IMR-90 (cell line): ENCODE results near the gene PABPC1L. TPM values are rescaled to one million over a fixed set of nuclear protein-coding genes. Genes with fewer than 3 reads are reported as not detected.

Experiments
- ATAC-seq: fragments of 200-7000 bp; cut with Tn5 transposase; 2 replicates; pipeline ENCODE4 v1.9.1; 2020; ENCODE audit warnings: low read depth, mild to moderate bottlenecking, moderate library complexity
- BruUV-seq: library from RNA; stranded (reverse); fragments of 400-500 nt; replicated peaks from 2 replicates; lab custom pipeline; 2021; lab: Mats Ljungman, UMichigan
- CTCF ChIA-PET: fragments of 300-600 bp; formaldehyde crosslinking; extraction: SDS; loops from one replicate; lab custom pipeline; 2021; ENCODE audit warnings: antibody characterized with exemption; lab: Yijun Ruan, JAX
- POLR2A ChIA-PET: fragments of 300-600 bp; sonication (Branson Sonifier 250); formaldehyde crosslinking; loops from one replicate; lab custom pipeline; 2022; ENCODE audit warnings: antibody characterized with exemption; ENCODE audit not compliant: unreplicated experiment; lab: Charles Lee
- DNase-seq: peaks from one replicate; pipeline ENCODE4 v3.0.0; 2013
- H2AFZ ChIP-seq: replicated peaks from 2 replicates; pipeline ENCODE3; 2013; ENCODE audit warnings: low read length, mild to moderate bottlenecking; ENCODE audit not compliant: poor library complexity
- H2AK5ac ChIP-seq: 2 replicates; pipeline ENCODE4 v1.6.1; 2013; ENCODE audit warnings: low read depth, low read length, inconsistent platforms
- H2AK9ac ChIP-seq: replicated peaks from 2 replicates; pipeline ENCODE3; 2013; ENCODE audit warnings: mild to moderate bottlenecking, low read depth, low read length, moderate library complexity; ENCODE audit not compliant: poor library complexity
- H2BK120ac ChIP-seq: 2 replicates; pipeline ENCODE4 v1.6.1; 2013; ENCODE audit warnings: low read depth, low read length, inconsistent platforms
- H2BK15ac ChIP-seq: 3 replicates; pipeline ENCODE4 v1.6.1; 2013; ENCODE audit warnings: low read depth, low read length, inconsistent platforms
- H2BK20ac ChIP-seq: 2 replicates; pipeline ENCODE4 v1.6.1; 2013; ENCODE audit warnings: low read depth, mild to moderate bottlenecking, inconsistent platforms, low read length, moderate library complexity
- H2BK5ac ChIP-seq: 2 replicates; pipeline ENCODE4 v1.6.1; 2013; ENCODE audit warnings: mild to moderate bottlenecking, low read depth, low read length, inconsistent platforms; ENCODE audit not compliant: poor library complexity, severe bottlenecking
- H3K14ac ChIP-seq: replicated peaks from 2 replicates; pipeline ENCODE4 v1.6.1; 2013; ENCODE audit warnings: low read depth, low read length, inconsistent platforms
- H3K18ac ChIP-seq: 2 replicates; pipeline ENCODE4 v1.6.1; 2013; ENCODE audit warnings: low read depth, low read length, control low read depth
- H3K23ac ChIP-seq: 2 replicates; pipeline ENCODE4 v1.6.1; 2013; ENCODE audit warnings: low read depth, low read length, inconsistent platforms
- H3K27ac ChIP-seq: 2 replicates; pipeline ENCODE4 v1.5.1; 2013; ENCODE audit warnings: mild to moderate bottlenecking, control low read depth, low read length; ENCODE audit not compliant: insufficient read depth
- H3K27me3 ChIP-seq: 2 replicates; pipeline ENCODE4 v1.6.1; 2013; ENCODE audit warnings: low read length; ENCODE audit not compliant: control insufficient read depth, insufficient read depth
- H3K36me3 ChIP-seq: 2 replicates; pipeline ENCODE4 v1.6.1; 2013; ENCODE audit warnings: low read length, mixed read lengths; ENCODE audit not compliant: control insufficient read depth, insufficient read depth
- H3K4ac ChIP-seq: 2 replicates; pipeline ENCODE4 v1.6.1; 2013; ENCODE audit warnings: low read depth, low read length, inconsistent platforms
- H3K4me1 ChIP-seq: 2 replicates; pipeline ENCODE4 v1.6.1; 2013; ENCODE audit warnings: low read length, mixed read lengths; ENCODE audit not compliant: control insufficient read depth, insufficient read depth
- H3K4me2 ChIP-seq: 2 replicates; pipeline ENCODE4 v1.6.1; 2013; ENCODE audit warnings: low read depth, mild to moderate bottlenecking, control low read depth, low read length, moderate library complexity
- H3K4me3 ChIP-seq: 2 replicates; pipeline ENCODE4 v1.5.1; 2013; ENCODE audit warnings: low read depth, mild to moderate bottlenecking, control low read depth, low read length, moderate library complexity; ENCODE audit not compliant: insufficient read depth
- H3K56ac ChIP-seq: 2 replicates; pipeline ENCODE4 v1.6.1; 2013; ENCODE audit warnings: low read length, inconsistent platforms; ENCODE audit not compliant: insufficient read depth; ENCODE audit errors: extremely low read depth
- H3K79me1 ChIP-seq, 2 experiments: 2 replicates each; pipeline ENCODE4 v1.6.1; 2013; ENCODE audit warnings: low read length in 2 of 2, inconsistent platforms in 1 of 2, low read depth in 1 of 2
- H3K9ac ChIP-seq: 2 replicates; pipeline ENCODE4 v1.6.1; 2013; ENCODE audit warnings: low read depth, low read length, control low read depth
- H3K9me1 ChIP-seq: 2 replicates; pipeline ENCODE4 v1.6.1; 2013; ENCODE audit warnings: low read length, inconsistent platforms; ENCODE audit not compliant: insufficient read depth
- H3K9me3 ChIP-seq: 2 replicates; pipeline ENCODE4 v1.6.1; 2013; ENCODE audit warnings: low read length; ENCODE audit not compliant: control insufficient read depth, insufficient read depth
- H4K20me1 ChIP-seq: 2 replicates; pipeline ENCODE4 v1.6.1; 2013; ENCODE audit warnings: low read length, inconsistent platforms; ENCODE audit not compliant: insufficient read depth
- H4K5ac ChIP-seq: 2 replicates; pipeline ENCODE4 v1.6.1; 2013; ENCODE audit warnings: mild to moderate bottlenecking, low read depth, low read length, control low read depth
- H4K8ac ChIP-seq, 2 experiments: 2 replicates each; pipeline ENCODE4 v1.6.1; 2013; ENCODE audit warnings: low read depth in 2 of 2, low read length in 2 of 2, control low read depth in 1 of 2, inconsistent platforms in 1 of 2
- H4K91ac ChIP-seq: 2 replicates; pipeline ENCODE4 v1.6.1; 2013; ENCODE audit warnings: low read depth, low read length, inconsistent platforms; ENCODE audit not compliant: insufficient read depth
- BHLHE40 ChIP-seq: fragments of 150-350 bp; IDR thresholded peaks from 2 replicates; pipeline ENCODE4 v1.6.1; 2016; ENCODE audit warnings: mild to moderate bottlenecking, low read depth, low read length
- CEBPB ChIP-seq: IDR thresholded peaks from 2 replicates; pipeline ENCODE4 v1.6.1; 2012; ENCODE audit warnings: low read depth, low read length, improper control_type of control experiment
- CHD1 ChIP-seq: IDR thresholded peaks from 2 replicates; pipeline ENCODE4 v1.6.1; 2012; ENCODE audit warnings: low read depth, low read length, improper control_type of control experiment
- FOS ChIP-seq: fragments of 150-350 bp; IDR thresholded peaks from 2 replicates; pipeline ENCODE4 v1.6.1; 2016; ENCODE audit warnings: low read depth, low read length
- MAFK ChIP-seq: IDR thresholded peaks from 2 replicates; pipeline ENCODE4 v1.6.1; 2012; ENCODE audit warnings: low read depth, low read length, improper control_type of control experiment
- MAZ ChIP-seq: IDR thresholded peaks from 2 replicates; pipeline ENCODE4 v1.6.1; 2012; ENCODE audit warnings: low read depth, mild to moderate bottlenecking, low read length, improper control_type of control experiment, moderate library complexity, borderline replicate concordance
- MXI1 ChIP-seq: IDR thresholded peaks from 2 replicates; pipeline ENCODE4 v1.6.1; 2012; ENCODE audit warnings: low read depth, mild to moderate bottlenecking, low read length, moderate library complexity, borderline replicate concordance
- NFE2L2 ChIP-seq: fragments of 150-350 bp; IDR thresholded peaks from 2 replicates; pipeline ENCODE4 v1.6.1; 2016; ENCODE audit warnings: low read depth, mild to moderate bottlenecking, low read length
- POLR2A ChIP-seq: IDR thresholded peaks from 2 replicates; pipeline ENCODE4 v1.6.1; 2012; ENCODE audit warnings: mild to moderate bottlenecking, low read depth, low read length
- RAD21 ChIP-seq: IDR thresholded peaks from 2 replicates; pipeline ENCODE4 v1.6.1; 2012; ENCODE audit warnings: low read length, improper control_type of control experiment
- RCOR1 ChIP-seq: IDR thresholded peaks from 2 replicates; pipeline ENCODE4 v1.6.1; 2012; ENCODE audit warnings: mild to moderate bottlenecking, low read length, improper control_type of control experiment; ENCODE audit not compliant: insufficient replicate concordance
- RFX5 ChIP-seq: IDR thresholded peaks from 2 replicates; pipeline ENCODE4 v1.8.0; 2012; ENCODE audit warnings: low read depth, mild to moderate bottlenecking, low read length, moderate library complexity
- SMC3 ChIP-seq: fragments of 150-350 bp; IDR thresholded peaks from 2 replicates; pipeline ENCODE4 v1.6.1; 2016; ENCODE audit warnings: low read depth, mild to moderate bottlenecking, antibody characterized with exemption, low read length, moderate library complexity
- WGBS, 2 experiments: methylation state at CpG; one replicate each; pipeline versions ENCODE4 v1.1.5 to v1.1.7; 2013; ENCODE audit warnings: missing lambda C conversion rate in 2 of 2; ENCODE audit not compliant: insufficient read length in 1 of 2; ENCODE audit errors: extremely low coverage in 2 of 2; 5-methylcytosine and 5-hydroxymethylcytosine counted together
- dilution Hi-C: fragments of 300-500 bp; cut with HindIII; formaldehyde crosslinking; loops from one replicate; pipeline ENCODE4 v1.14.3; 2018; ENCODE audit warnings: low sequenced_read_pairs; ENCODE audit not compliant: unreplicated experiment
- in situ Hi-C: fragments of 300-500 bp; cut with MboI; formaldehyde crosslinking; loops from 3 replicates; pipeline ENCODE4 v1.14.3; 2019; ENCODE audit warnings: low sequenced_read_pairs, inconsistent platforms, mixed read lengths
- intact Hi-C: fragments of 100-400 bp; cut with micrococcal nuclease; formaldehyde crosslinking; loops from 2 replicates; pipeline ENCODE4 v1.10.0; 2022
- polyA plus RNA-seq, 3 experiments: library from polyadenylated mRNA; depleted of rRNA; stranded (reverse); fragments of >200 nt; gene quantifications; 2 replicates each; pipeline ENCODE4 v1.2.3, GENCODE V29; 2012; ENCODE audit warnings: low replicate concordance in 1 of 3
- total RNA-seq: library from RNA; depleted of rRNA; stranded (reverse); fragments of >200 nt; gene quantifications from 2 replicates; pipeline ENCODE4 v1.2.3, GENCODE V29; 2012
- TF ChIP-seq, protein P1 (sequence below): conservative IDR thresholded peaks from 2 replicates; pipeline ENCODE4 v1.5.1; 2012; ENCODE audit warnings: mild to moderate bottlenecking, low read depth, low read length, improper control_type of control experiment
- TF ChIP-seq, protein P2 (sequence below): fragments of 150-350 bp; IDR thresholded peaks from 2 replicates; pipeline ENCODE4 v1.6.1; 2016; ENCODE audit warnings: low read depth, mild to moderate bottlenecking, low read length, moderate library complexity, borderline replicate concordance
- TF ChIP-seq, protein P3 (sequence below): fragments of 150-350 bp; IDR thresholded peaks from 2 replicates; pipeline ENCODE4 v1.6.1; 2017; ENCODE audit warnings: mild to moderate bottlenecking, antibody characterized with exemption, low read length, low read depth

Gene PABPC1L
- total and polyA plus RNA-seq, 2 of the 4 experiments (the other 2 are of a cell fraction): 6.1 to 82.4 TPM

DNA sequence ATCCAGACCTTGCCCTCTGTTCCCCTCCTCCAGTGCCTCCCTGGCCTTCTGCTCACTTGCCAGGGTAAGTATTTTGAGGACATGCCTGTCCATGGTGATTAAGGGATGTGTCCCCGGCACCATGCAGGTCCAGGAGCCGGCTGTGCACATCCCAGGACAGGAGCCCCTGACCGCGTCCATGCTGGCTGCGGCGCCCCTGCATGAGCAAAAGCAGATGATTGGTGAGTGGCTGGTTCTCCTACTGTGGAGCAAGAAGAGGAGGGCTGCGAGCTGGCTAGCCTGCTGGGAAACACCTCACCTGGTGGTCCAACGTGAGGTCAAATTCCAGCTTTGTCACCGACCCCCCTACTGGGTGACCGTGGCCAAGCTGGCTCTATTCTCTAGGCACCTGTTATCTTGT, 26.6 kb downstream of the PABPC1L start:
- intact Hi-C loops (no loop called here), in situ Hi-C loops (no loop called here), dilution Hi-C loops (no loop called here)
- no peak overlapping the region for H2BK5ac ChIP-seq
- TF ChIP-seq RFX5 (no peak), POLR2A (no peak), BHLHE40 (no peak), RAD21 (no peak), RCOR1 (no peak), MAFK (no peak), MXI1 (no peak), SMC3 (no peak), FOS (no peak), MAZ (no peak), CEBPB (no peak), NFE2L2 (no peak), CHD1 (no peak)
- TF ChIP-seq, protein P1, sequence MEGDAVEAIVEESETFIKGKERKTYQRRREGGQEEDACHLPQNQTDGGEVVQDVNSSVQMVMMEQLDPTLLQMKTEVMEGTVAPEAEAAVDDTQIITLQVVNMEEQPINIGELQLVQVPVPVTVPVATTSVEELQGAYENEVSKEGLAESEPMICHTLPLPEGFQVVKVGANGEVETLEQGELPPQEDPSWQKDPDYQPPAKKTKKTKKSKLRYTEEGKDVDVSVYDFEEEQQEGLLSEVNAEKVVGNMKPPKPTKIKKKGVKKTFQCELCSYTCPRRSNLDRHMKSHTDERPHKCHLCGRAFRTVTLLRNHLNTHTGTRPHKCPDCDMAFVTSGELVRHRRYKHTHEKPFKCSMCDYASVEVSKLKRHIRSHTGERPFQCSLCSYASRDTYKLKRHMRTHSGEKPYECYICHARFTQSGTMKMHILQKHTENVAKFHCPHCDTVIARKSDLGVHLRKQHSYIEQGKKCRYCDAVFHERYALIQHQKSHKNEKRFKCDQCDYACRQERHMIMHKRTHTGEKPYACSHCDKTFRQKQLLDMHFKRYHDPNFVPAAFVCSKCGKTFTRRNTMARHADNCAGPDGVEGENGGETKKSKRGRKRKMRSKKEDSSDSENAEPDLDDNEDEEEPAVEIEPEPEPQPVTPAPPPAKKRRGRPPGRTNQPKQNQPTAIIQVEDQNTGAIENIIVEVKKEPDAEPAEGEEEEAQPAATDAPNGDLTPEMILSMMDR: no peak
- TF ChIP-seq, protein P2, sequence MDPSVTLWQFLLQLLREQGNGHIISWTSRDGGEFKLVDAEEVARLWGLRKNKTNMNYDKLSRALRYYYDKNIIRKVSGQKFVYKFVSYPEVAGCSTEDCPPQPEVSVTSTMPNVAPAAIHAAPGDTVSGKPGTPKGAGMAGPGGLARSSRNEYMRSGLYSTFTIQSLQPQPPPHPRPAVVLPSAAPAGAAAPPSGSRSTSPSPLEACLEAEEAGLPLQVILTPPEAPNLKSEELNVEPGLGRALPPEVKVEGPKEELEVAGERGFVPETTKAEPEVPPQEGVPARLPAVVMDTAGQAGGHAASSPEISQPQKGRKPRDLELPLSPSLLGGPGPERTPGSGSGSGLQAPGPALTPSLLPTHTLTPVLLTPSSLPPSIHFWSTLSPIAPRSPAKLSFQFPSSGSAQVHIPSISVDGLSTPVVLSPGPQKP: no peak
- TF ChIP-seq, protein P3, sequence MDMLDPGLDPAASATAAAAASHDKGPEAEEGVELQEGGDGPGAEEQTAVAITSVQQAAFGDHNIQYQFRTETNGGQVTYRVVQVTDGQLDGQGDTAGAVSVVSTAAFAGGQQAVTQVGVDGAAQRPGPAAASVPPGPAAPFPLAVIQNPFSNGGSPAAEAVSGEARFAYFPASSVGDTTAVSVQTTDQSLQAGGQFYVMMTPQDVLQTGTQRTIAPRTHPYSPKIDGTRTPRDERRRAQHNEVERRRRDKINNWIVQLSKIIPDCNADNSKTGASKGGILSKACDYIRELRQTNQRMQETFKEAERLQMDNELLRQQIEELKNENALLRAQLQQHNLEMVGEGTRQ: no peak
- ChIA-PET POLR2A (no interaction called here), CTCF (interaction anchor here (0.7 kb wide), 1 partner anchor 10 kb away, joined by 3 read pairs; no protein-coding TSS in a partner anchor)
- H3K4ac ChIP-seq: no peak overlapping the region
- no peak overlapping the region for H2BK20ac ChIP-seq
- H2AK9ac ChIP-seq: no peak overlapping the region
- H3K9ac ChIP-seq: no peak overlapping the region
- H4K8ac ChIP-seq: no peak overlapping the region
- no peak for ATAC-seq
- no peak overlapping the region for H3K18ac ChIP-seq
- H3K79me1 ChIP-seq: no peaks in the 10 kb centered on the region
- no peak overlapping the region for H2AK5ac ChIP-seq
- H4K20me1 ChIP-seq: no peaks in the 10 kb centered on the region
- no peak overlapping the region for H3K4me2 ChIP-seq
- H2AFZ ChIP-seq: no peak overlapping the region
- peaks cover 9% of the 10 kb centered on the region; the same call in 1 of the 2 replicates for H3K9me1 ChIP-seq
- peaks cover 46% of the 10 kb centered on the region for H3K36me3 ChIP-seq
- no peak overlapping the region for H3K27ac ChIP-seq
- BruUV-seq: no TSS peak
- H3K56ac ChIP-seq: no peak overlapping the region
- H4K5ac ChIP-seq: no peak overlapping the region
- H3K4me1 ChIP-seq: no peaks in the 10 kb centered on the region
- no peak overlapping the region for H3K4me3 ChIP-seq
- no peak overlapping the region for H4K91ac ChIP-seq
- no peak overlapping the region for H2BK15ac ChIP-seq
- DNase-seq: no peak
- H3K14ac ChIP-seq: no peak overlapping the region
- no peaks in the 10 kb centered on the region for H3K9me3 ChIP-seq
- no peaks in the 10 kb centered on the region for H3K27me3 ChIP-seq
- 81% methylated on average over 3 of the region's 10 CpGs; no CpG with 5 or more reads in 1 of the 2 experiments for WGBS, 2 experiments
- H3K23ac ChIP-seq: no peak overlapping the region
- no peak overlapping the region for H2BK120ac ChIP-seq
